SK-N-SH (cell line): ENCODE results near the gene BTD. TPM values are rescaled to one million over a fixed set of nuclear protein-coding genes. Genes with fewer than 3 reads are reported as not detected.

Source experiments
- CTCF ChIA-PET: fragments of 300-600, 350-600 bp; formaldehyde crosslinking; extraction: SDS; loops from one replicate; lab custom pipeline; 2021; lab: Yijun Ruan, JAX
- POLR2A ChIA-PET: fragments of 350-600 bp; sonication (Branson Sonifier 250); formaldehyde crosslinking; extraction: SDS; loops from one replicate; lab custom pipeline; 2020; ENCODE audit warnings: antibody characterized with exemption, inconsistent platforms; lab: Yijun Ruan, JAX
- DNase-seq: peaks from one replicate; pipeline ENCODE4 v3.0.0; 2012
- H2AFZ ChIP-seq: fragments of 200-600 bp; sonication (generic); 2 replicates; pipeline ENCODE4 v1.8.1; 2016; ENCODE audit warnings: antibody characterized with exemption, mild to moderate bottlenecking, low read depth
- H3F3A ChIP-seq: fragments of 200-600 bp; sonication (generic); replicated peaks from 2 replicates; pipeline ENCODE3; 2016; ENCODE audit warnings: antibody characterized with exemption, mild to moderate bottlenecking; ENCODE audit not compliant: insufficient read depth
- H3K27ac ChIP-seq, 2 experiments: fragments of 200-500 bp in 1 of 2; fragments of 200-600 bp in 1 of 2; sonication (Bioruptor generic) in 1 of 2; sonication (generic), shearing (Covaris generic) in 1 of 2; 2 replicates each; pipeline versions ENCODE4 v1.5.1 to v1.6.1; 2014 to 2016; ENCODE audit warnings: low read depth in 2 of 2, inconsistent platforms in 1 of 2, low read length in 1 of 2, mild to moderate bottlenecking in 1 of 2, mixed read lengths in 1 of 2
- H3K27me3 ChIP-seq: fragments of 200-600 bp; sonication (generic), shearing (Covaris generic); 2 replicates; pipeline ENCODE4 v1.6.1; 2016; ENCODE audit warnings: mixed run types; ENCODE audit not compliant: insufficient read depth
- H3K36me3 ChIP-seq, 2 experiments: fragments of 200-500 bp in 1 of 2; fragments of 200-600 bp in 1 of 2; sonication (Bioruptor generic) in 1 of 2; sonication (generic) in 1 of 2; replicated peaks in 1 of 2; 2 replicates each; pipeline versions ENCODE3 to v1.5.1; 2014 to 2016; ENCODE audit warnings: low read length in 1 of 2, mild to moderate bottlenecking in 1 of 2; ENCODE audit not compliant: insufficient read depth in 2 of 2, control insufficient read depth in 1 of 2
- H3K4me1 ChIP-seq, 2 experiments: fragments of 200-500 bp in 1 of 2; fragments of 200-600 bp in 1 of 2; sonication (Bioruptor generic) in 1 of 2; sonication (generic), shearing (Covaris generic) in 1 of 2; 2 replicates each; pipeline versions ENCODE4 v1.5.1 to v1.6.1; 2014 to 2016; ENCODE audit warnings: low read depth in 1 of 2, low read length in 1 of 2, mixed run types in 1 of 2; ENCODE audit not compliant: insufficient read depth in 2 of 2, control insufficient read depth in 1 of 2
- H3K4me2 ChIP-seq: fragments of 200-600 bp; sonication (generic), shearing (Covaris generic); 2 replicates; pipeline ENCODE4 v1.6.1; 2017; ENCODE audit warnings: mixed run types
- H3K4me3 ChIP-seq, 2 experiments: fragments of 200-500 bp in 1 of 2; fragments of 200-600 bp in 1 of 2; sonication (Bioruptor generic) in 1 of 2; sonication (generic), shearing (Covaris generic) in 1 of 2; 2 replicates each; pipeline versions ENCODE4 v1.5.1 to v1.8.1; 2014 to 2016; ENCODE audit warnings: low read depth in 2 of 2, inconsistent platforms in 1 of 2, low read length in 1 of 2, mild to moderate bottlenecking in 1 of 2, mixed read lengths in 1 of 2, moderate library complexity in 1 of 2
- H3K79me2 ChIP-seq: fragments of 200-600 bp; sonication (generic); 2 replicates; pipeline ENCODE4 v1.8.1; 2017; ENCODE audit warnings: mild to moderate bottlenecking; ENCODE audit not compliant: insufficient read depth
- H3K9ac ChIP-seq: fragments of 200-600 bp; sonication (generic); 2 replicates; pipeline ENCODE4 v1.6.1; 2017; ENCODE audit warnings: mixed run types
- H3K9me2 ChIP-seq: fragments of 200-600 bp; sonication (generic); 2 replicates; pipeline ENCODE4 v1.6.1; 2017; ENCODE audit warnings: mixed run types
- H3K9me3 ChIP-seq: fragments of 200-600 bp; sonication (generic); 2 replicates; pipeline ENCODE4 v1.6.1; 2017; ENCODE audit warnings: mixed run types, mild to moderate bottlenecking, moderate library complexity
- H4K20me1 ChIP-seq: fragments of 200-600 bp; sonication (generic); 2 replicates; pipeline ENCODE4 v1.6.1; 2017; ENCODE audit warnings: mild to moderate bottlenecking, mixed run types; ENCODE audit not compliant: insufficient read depth
- CHD2 ChIP-seq: fragments of 150-350 bp; IDR thresholded peaks from 2 replicates; pipeline ENCODE4 v1.6.1; 2018; ENCODE audit warnings: low read length; ENCODE audit not compliant: partially characterized antibody
- CTCF ChIP-seq: fragments of 200-600 bp; sonication (generic); IDR thresholded peaks from 2 replicates; pipeline ENCODE4 v1.6.1; 2017; ENCODE audit warnings: antibody characterized with exemption, mild to moderate bottlenecking, moderate library complexity
- EZH2phosphoT487 ChIP-seq: fragments of 200-600 bp; sonication (generic); IDR thresholded peaks from 2 replicates; pipeline ENCODE4 v1.6.1; 2017; ENCODE audit warnings: low read depth, mixed run types, mild to moderate bottlenecking, antibody characterized with exemption, moderate library complexity, borderline replicate concordance
- FOSL2 ChIP-seq: IDR thresholded peaks from 2 replicates; pipeline ENCODE4 v1.4.0; 2012; ENCODE audit warnings: low read depth, mild to moderate bottlenecking, moderate library complexity, borderline replicate concordance
- FOXJ3 ChIP-seq: sonication (generic); formaldehyde crosslinking; IDR thresholded peaks from 2 replicates; pipeline ENCODE4 v1.5.1; 2020; ENCODE audit warnings: mild to moderate bottlenecking, missing genetic modification reagents
- GABPA ChIP-seq: IDR thresholded peaks from 2 replicates; pipeline ENCODE4 v1.4.0; 2012; ENCODE audit warnings: low read depth, mild to moderate bottlenecking
- GATA2 ChIP-seq: sonication (generic); formaldehyde crosslinking; IDR thresholded peaks from 2 replicates; pipeline ENCODE4 v1.5.0; 2020; ENCODE audit warnings: mild to moderate bottlenecking, missing genetic modification reagents
- MXI1 ChIP-seq: IDR thresholded peaks from 2 replicates; pipeline ENCODE4 v1.6.1; 2012; ENCODE audit warnings: mild to moderate bottlenecking, low read depth, low read length, improper control_type of control experiment
- PBX3 ChIP-seq: IDR thresholded peaks from 2 replicates; pipeline ENCODE4; 2012
- RAD21 ChIP-seq: IDR thresholded peaks from 2 replicates; pipeline ENCODE4 v1.6.1; 2012; ENCODE audit warnings: mild to moderate bottlenecking, low read length
- RXRA ChIP-seq: IDR thresholded peaks from 2 replicates; pipeline ENCODE4 v1.4.0; 2012; ENCODE audit warnings: low read depth, mild to moderate bottlenecking, borderline replicate concordance
- SMC3 ChIP-seq: IDR thresholded peaks from 2 replicates; pipeline ENCODE4 v1.6.1; 2012; ENCODE audit warnings: low read depth, low read length, improper control_type of control experiment
- TCF12 ChIP-seq: IDR thresholded peaks from 2 replicates; pipeline ENCODE4 v1.4.0; 2012
- TEAD4 ChIP-seq: IDR thresholded peaks from 2 replicates; pipeline ENCODE4 v1.4.0; 2012; ENCODE audit warnings: mild to moderate bottlenecking, borderline replicate concordance; ENCODE audit not compliant: insufficient read depth
- WGBS: methylation state at CpG from one replicate; pipeline ENCODE4 v1.1.6; 2017; ENCODE audit warnings: low lambda C conversion rate; 5-methylcytosine and 5-hydroxymethylcytosine counted together
- polyA plus RNA-seq, 3 experiments: library from polyadenylated mRNA; depleted of rRNA; stranded (reverse); fragments of >200 nt; gene quantifications; 2 replicates each; pipeline ENCODE4 v1.2.3, GENCODE V29; 2012
- TF ChIP-seq, protein P1 (sequence below): fragments of 150-350 bp; IDR thresholded peaks from 2 replicates; pipeline ENCODE4 v1.6.1; 2016; ENCODE audit warnings: mild to moderate bottlenecking, low read depth, low read length

The BTD gene
- polyA plus RNA-seq, 1 of the 3 experiments (the other 2 are of a cell fraction): 23.6 TPM

DNA sequence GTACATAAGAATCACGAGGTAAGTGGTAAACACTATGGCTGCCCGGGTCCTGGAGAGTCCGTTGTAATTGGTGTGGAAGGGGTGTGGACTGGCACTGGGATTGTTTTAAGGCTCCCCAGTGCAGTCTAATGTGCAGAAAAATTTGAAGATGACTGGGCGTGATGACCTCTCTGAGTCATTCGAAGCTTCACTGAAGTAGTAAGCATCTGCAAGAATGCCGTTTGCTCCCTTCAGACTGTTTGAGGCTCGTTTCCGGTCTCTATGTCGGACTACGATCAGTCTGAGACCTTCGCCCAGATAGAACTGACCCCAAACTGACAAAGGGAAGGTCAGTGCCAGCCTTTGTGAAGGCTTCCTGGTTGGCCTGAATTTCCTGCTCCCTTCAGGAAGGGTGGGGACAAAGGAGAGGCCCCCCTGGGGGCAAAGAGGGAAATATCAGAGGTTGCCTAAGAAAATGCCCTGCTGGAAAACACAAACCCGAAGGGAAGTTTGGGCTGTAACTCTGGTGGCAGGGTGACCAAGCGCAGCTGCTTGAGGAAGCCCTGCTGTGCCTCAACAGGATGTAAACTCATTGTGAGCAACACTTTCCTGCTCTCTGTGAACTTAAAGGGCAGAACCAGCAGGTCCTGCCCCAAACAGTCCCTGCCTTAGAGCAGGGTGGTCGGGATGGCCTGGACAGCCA, 34.6 kb downstream of the BTD start (continued):
- no peak for TF ChIP-seq MXI1
- 0 out of 2 replicates have a peak, but pooled peaks have one; percentile 8 for TF ChIP-seq CTCF
- TF ChIP-seq GABPA: peak; percentile 39; the same call in 1 of the 2 replicates
- TF ChIP-seq FOSL2: peak; percentile 96
- no peak for TF ChIP-seq CHD2
- peak; percentile 85 for TF ChIP-seq TCF12
- no peak for TF ChIP-seq GATA2
- TF ChIP-seq PBX3: peak; percentile 79
- TF ChIP-seq FOXJ3 (CRISPR knock-in tag): no peak
- TF ChIP-seq, all 33 proteins: peak for 20

- peaks cover 12% of the 10 kb centered on the region; the same call in 1 of the 2 replicates for H3K79me2 ChIP-seq
- H4K20me1 ChIP-seq: no peaks in the 10 kb centered on the region
- H2AFZ ChIP-seq: no peak overlapping the region
- CTCF ChIA-PET: interaction anchor here (1.4 kb wide), 1 partner anchor 610 kb away, joined by 3 read pairs; no protein-coding TSS in a partner anchor
- peak overlapping the region; percentile 92 to 99 for H3K27ac ChIP-seq
- H3K4me3 ChIP-seq: no peak overlapping the region
- peak; percentile 33 for DNase-seq
- peaks cover 36 to 38% of the 10 kb centered on the region in 2 experiments for H3K4me1 ChIP-seq
- POLR2A ChIA-PET: no interaction called here
- no peak overlapping the region for H3K4me2 ChIP-seq
- H3K9ac ChIP-seq: peak overlapping the region; percentile 85; the same call in 1 of the 2 replicates
- H3K36me3 ChIP-seq: no peaks in the 10 kb centered on the region
- peaks cover 66% of the 10 kb centered on the region for H3F3A ChIP-seq
- WGBS: 79% methylated on average over 7 of the region's 7 CpGs
- H3K27me3 ChIP-seq: no peaks in the 10 kb centered on the region
- H3K9me3 ChIP-seq: no peaks in the 10 kb centered on the region
- H3K9me2 ChIP-seq: no peaks in the 10 kb centered on the region
- TF ChIP-seq, protein P1, sequence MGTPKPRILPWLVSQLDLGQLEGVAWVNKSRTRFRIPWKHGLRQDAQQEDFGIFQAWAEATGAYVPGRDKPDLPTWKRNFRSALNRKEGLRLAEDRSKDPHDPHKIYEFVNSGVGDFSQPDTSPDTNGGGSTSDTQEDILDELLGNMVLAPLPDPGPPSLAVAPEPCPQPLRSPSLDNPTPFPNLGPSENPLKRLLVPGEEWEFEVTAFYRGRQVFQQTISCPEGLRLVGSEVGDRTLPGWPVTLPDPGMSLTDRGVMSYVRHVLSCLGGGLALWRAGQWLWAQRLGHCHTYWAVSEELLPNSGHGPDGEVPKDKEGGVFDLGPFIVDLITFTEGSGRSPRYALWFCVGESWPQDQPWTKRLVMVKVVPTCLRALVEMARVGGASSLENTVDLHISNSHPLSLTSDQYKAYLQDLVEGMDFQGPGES: no peak
- TF ChIP-seq PBX3 (no peak), TCF12 (no peak), RAD21 (no peak), EZH2phosphoT487 (no peak), TEAD4 (no peak), RXRA (no peak), CTCF (no peak), GATA2 (no peak), SMC3 (no peak), FOXJ3 (CRISPR knock-in tag) (no peak)
Observed at GRCh38 chr3:15637131-15637951, 35.8 kb downstream of the BTD start.
